GM12878 (cell line): Measurements from ENCODE around the gene ENDOV. TPM values are rescaled to one million over a fixed set of nuclear protein-coding genes. Genes with fewer than 3 reads are reported as not detected.

Source experiments
- CBX5 ChIP-seq: sonication (generic); IDR thresholded peaks from 2 replicates; pipeline ENCODE4 v1.6.1; 2016; ENCODE audit warnings: low read depth, moderate library complexity, mild to moderate bottlenecking, inconsistent platforms
- DPF2 ChIP-seq: fragments of 450-650 bp; IDR thresholded peaks from 2 replicates; pipeline ENCODE4 v1.6.1; 2017; ENCODE audit warnings: mild to moderate bottlenecking
- ESRRA ChIP-seq: IDR thresholded peaks from 2 replicates; pipeline ENCODE4 v1.6.1; 2012; ENCODE audit warnings: mild to moderate bottlenecking, low read length, improper control_type of control experiment
- FOS ChIP-seq: IDR thresholded peaks from 3 replicates; pipeline ENCODE4 v1.6.1; 2011; ENCODE audit warnings: borderline replicate concordance; ENCODE audit not compliant: insufficient read length; ENCODE audit errors: extremely low read depth
- HDAC6 ChIP-seq: fragments of 200-600 bp; sonication (generic); IDR thresholded peaks from one replicate; pipeline ENCODE4 v1.8.0; 2017; ENCODE audit warnings: antibody characterized with exemption; ENCODE audit not compliant: unreplicated experiment
- JUND ChIP-seq: IDR thresholded peaks from 2 replicates; pipeline ENCODE4 v1.6.1; 2012; ENCODE audit warnings: low read depth, mild to moderate bottlenecking, low read length, improper control_type of control experiment, moderate library complexity
- NR2C1 ChIP-seq: fragments of 450-650 bp; IDR thresholded peaks from 2 replicates; pipeline ENCODE4 v1.6.1; 2017; ENCODE audit warnings: antibody characterized with exemption, mild to moderate bottlenecking, moderate library complexity
- POLR2AphosphoS5 ChIP-seq: IDR thresholded peaks from 2 replicates; pipeline ENCODE4 v1.6.1; 2011; ENCODE audit warnings: mild to moderate bottlenecking, low read length, inconsistent platforms
- SPI1 ChIP-seq: IDR thresholded peaks from 2 replicates; pipeline ENCODE4 v1.6.1; 2011; ENCODE audit warnings: low read depth, mild to moderate bottlenecking, low read length, moderate library complexity, borderline replicate concordance; ENCODE audit not compliant: insufficient read depth
- WRNIP1 ChIP-seq: IDR thresholded peaks from 2 replicates; pipeline ENCODE4 v1.6.1; 2011; ENCODE audit warnings: low read depth, low read length, improper control_type of control experiment, borderline replicate concordance
- ZNF24 ChIP-seq: fragments of 450-650 bp; IDR thresholded peaks from 2 replicates; pipeline ENCODE4 v1.6.1; 2017; ENCODE audit warnings: antibody characterized with exemption, mild to moderate bottlenecking
- ZNF622 ChIP-seq: fragments of 450-650 bp; IDR thresholded peaks from 2 replicates; pipeline ENCODE4 v1.6.1; 2017; ENCODE audit warnings: mild to moderate bottlenecking, inconsistent platforms
- ZSCAN29 ChIP-seq: fragments of 450-650 bp; IDR thresholded peaks from 2 replicates; pipeline ENCODE4 v1.6.1; 2017; ENCODE audit warnings: mild to moderate bottlenecking, moderate library complexity
- polyA plus RNA-seq, 11 experiments: library from polyadenylated mRNA; depleted of rRNA in 4 of 11; unstranded in 6 of 11; stranded (reverse) in 5 of 11; fragments of >200 nt; fragmentation: Nextera tagmentation in 4 of 11; fragmentation: Illumina TruSeq in 1 of 11; extraction: Ambion mirVana in 4 of 11; extraction: Trizol in 1 of 11; gene quantifications; 1 replicate in 1 of 11; 2 replicates in 10 of 11; pipeline versions ENCODE4 v1.2.1 to v1.2.3, GENCODE V29; 2011 to 2016; ENCODE audit warnings: inconsistent platforms in 2 of 11, missing spikeins in 2 of 11, low read depth in 1 of 11
- total RNA-seq, 4 experiments: library from RNA; depleted of rRNA in 3 of 4; stranded (reverse); fragments of >200 nt in 3 of 4; fragmentation: Illumina TruSeq in 1 of 4; extraction: Trizol in 1 of 4; gene quantifications; 2 replicates each; pipeline versions ENCODE4 v1.2.1 to v1.2.3, GENCODE V29; 2013 to 2021
- TF ChIP-seq, protein P1 (sequence below): fragments of 150-350 bp; IDR thresholded peaks from 2 replicates; pipeline ENCODE4 v1.6.1; 2014; ENCODE audit warnings: mild to moderate bottlenecking, low read depth, low read length
- TF ChIP-seq, protein P2 (sequence below): fragments of 450-650 bp; IDR thresholded peaks from 2 replicates; pipeline ENCODE4 v1.6.1; 2017; ENCODE audit warnings: low read depth, mild to moderate bottlenecking, moderate library complexity
- TF ChIP-seq, protein P3 (sequence below): fragments of 450-650 bp; IDR thresholded peaks from 2 replicates; pipeline ENCODE4 v1.6.1; 2017; ENCODE audit warnings: antibody characterized with exemption, mild to moderate bottlenecking, moderate library complexity
- TF ChIP-seq, protein P4 (sequence below): IDR thresholded peaks from 2 replicates; pipeline ENCODE4 v1.6.1; 2012; ENCODE audit warnings: improper control_type of control experiment, low read depth, low read length; ENCODE audit not compliant: insufficient replicate concordance

Gene ENDOV
- total and polyA plus RNA-seq, 10 of the 15 experiments (the other 5 are each of a cell fraction or from before 2014, with no cell fraction given): 0.63 to 11.9 (median 8.1) TPM

DNA sequence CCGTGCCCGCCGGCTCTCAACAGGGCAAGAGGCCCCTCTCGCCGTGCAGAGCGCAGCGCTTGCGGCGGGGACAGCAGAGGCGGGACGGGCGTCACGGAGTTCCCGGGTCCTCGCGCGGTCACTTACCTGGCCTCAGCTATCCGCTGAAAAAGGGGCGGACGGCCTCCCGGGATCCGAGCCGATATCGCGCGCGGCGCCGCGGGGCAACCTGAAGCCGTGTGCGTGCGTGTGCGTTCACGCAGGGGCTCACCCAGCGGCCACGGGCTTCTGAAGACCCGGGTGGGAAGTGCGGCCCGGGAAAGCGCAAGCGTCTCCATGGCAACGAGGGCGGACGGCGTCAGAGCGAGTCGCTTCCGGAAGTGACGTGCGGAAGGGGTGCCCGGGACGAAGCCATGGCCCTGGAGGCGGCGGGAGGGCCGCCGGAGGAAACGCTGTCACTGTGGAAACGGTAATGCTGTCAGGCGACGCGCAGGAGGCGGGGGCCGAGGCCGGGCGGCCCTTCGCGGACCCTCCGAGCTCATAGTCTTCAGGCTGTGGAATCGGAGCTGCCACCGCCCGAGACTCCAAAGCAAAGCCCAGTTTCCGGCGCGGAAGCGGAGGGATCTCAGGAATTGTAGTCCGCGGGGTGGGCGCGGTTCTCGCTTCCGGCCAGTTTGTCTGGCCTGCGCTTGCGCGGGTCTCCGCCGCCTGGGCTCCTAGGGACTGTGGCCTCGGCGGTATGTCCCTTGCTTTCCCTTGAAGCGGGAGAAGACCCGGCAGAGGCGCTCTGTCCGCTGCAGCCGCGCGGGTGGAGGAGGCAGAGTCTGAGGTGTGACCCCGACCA is at the start of gene ENDOV (continued):
- TF ChIP-seq SPI1 (peak; percentile 64), ESRRA (no peak), ZSCAN29 (no peak), DPF2 (peak; percentile 80; the same call in 1 of the 2 replicates), JUND (no peak), FOS (no peak), ZNF24 (no peak), CBX5 (no peak), NR2C1 (peak; percentile 59), WRNIP1 (no peak), HDAC6 (no peak), POLR2AphosphoS5 (peak; percentile 77; the same call in 1 of the 2 replicates), ZNF622 (no peak)
- TF ChIP-seq, protein P1, sequence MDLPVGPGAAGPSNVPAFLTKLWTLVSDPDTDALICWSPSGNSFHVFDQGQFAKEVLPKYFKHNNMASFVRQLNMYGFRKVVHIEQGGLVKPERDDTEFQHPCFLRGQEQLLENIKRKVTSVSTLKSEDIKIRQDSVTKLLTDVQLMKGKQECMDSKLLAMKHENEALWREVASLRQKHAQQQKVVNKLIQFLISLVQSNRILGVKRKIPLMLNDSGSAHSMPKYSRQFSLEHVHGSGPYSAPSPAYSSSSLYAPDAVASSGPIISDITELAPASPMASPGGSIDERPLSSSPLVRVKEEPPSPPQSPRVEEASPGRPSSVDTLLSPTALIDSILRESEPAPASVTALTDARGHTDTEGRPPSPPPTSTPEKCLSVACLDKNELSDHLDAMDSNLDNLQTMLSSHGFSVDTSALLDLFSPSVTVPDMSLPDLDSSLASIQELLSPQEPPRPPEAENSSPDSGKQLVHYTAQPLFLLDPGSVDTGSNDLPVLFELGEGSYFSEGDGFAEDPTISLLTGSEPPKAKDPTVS: no peak
- TF ChIP-seq, protein P2, sequence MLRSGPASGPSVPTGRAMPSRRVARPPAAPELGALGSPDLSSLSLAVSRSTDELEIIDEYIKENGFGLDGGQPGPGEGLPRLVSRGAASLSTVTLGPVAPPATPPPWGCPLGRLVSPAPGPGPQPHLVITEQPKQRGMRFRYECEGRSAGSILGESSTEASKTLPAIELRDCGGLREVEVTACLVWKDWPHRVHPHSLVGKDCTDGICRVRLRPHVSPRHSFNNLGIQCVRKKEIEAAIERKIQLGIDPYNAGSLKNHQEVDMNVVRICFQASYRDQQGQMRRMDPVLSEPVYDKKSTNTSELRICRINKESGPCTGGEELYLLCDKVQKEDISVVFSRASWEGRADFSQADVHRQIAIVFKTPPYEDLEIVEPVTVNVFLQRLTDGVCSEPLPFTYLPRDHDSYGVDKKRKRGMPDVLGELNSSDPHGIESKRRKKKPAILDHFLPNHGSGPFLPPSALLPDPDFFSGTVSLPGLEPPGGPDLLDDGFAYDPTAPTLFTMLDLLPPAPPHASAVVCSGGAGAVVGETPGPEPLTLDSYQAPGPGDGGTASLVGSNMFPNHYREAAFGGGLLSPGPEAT: peak; percentile 90
- TF ChIP-seq, protein P3, sequence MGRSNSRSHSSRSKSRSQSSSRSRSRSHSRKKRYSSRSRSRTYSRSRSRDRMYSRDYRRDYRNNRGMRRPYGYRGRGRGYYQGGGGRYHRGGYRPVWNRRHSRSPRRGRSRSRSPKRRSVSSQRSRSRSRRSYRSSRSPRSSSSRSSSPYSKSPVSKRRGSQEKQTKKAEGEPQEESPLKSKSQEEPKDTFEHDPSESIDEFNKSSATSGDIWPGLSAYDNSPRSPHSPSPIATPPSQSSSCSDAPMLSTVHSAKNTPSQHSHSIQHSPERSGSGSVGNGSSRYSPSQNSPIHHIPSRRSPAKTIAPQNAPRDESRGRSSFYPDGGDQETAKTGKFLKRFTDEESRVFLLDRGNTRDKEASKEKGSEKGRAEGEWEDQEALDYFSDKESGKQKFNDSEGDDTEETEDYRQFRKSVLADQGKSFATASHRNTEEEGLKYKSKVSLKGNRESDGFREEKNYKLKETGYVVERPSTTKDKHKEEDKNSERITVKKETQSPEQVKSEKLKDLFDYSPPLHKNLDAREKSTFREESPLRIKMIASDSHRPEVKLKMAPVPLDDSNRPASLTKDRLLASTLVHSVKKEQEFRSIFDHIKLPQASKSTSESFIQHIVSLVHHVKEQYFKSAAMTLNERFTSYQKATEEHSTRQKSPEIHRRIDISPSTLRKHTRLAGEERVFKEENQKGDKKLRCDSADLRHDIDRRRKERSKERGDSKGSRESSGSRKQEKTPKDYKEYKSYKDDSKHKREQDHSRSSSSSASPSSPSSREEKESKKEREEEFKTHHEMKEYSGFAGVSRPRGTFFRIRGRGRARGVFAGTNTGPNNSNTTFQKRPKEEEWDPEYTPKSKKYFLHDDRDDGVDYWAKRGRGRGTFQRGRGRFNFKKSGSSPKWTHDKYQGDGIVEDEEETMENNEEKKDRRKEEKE: no peak
- TF ChIP-seq, protein P4, sequence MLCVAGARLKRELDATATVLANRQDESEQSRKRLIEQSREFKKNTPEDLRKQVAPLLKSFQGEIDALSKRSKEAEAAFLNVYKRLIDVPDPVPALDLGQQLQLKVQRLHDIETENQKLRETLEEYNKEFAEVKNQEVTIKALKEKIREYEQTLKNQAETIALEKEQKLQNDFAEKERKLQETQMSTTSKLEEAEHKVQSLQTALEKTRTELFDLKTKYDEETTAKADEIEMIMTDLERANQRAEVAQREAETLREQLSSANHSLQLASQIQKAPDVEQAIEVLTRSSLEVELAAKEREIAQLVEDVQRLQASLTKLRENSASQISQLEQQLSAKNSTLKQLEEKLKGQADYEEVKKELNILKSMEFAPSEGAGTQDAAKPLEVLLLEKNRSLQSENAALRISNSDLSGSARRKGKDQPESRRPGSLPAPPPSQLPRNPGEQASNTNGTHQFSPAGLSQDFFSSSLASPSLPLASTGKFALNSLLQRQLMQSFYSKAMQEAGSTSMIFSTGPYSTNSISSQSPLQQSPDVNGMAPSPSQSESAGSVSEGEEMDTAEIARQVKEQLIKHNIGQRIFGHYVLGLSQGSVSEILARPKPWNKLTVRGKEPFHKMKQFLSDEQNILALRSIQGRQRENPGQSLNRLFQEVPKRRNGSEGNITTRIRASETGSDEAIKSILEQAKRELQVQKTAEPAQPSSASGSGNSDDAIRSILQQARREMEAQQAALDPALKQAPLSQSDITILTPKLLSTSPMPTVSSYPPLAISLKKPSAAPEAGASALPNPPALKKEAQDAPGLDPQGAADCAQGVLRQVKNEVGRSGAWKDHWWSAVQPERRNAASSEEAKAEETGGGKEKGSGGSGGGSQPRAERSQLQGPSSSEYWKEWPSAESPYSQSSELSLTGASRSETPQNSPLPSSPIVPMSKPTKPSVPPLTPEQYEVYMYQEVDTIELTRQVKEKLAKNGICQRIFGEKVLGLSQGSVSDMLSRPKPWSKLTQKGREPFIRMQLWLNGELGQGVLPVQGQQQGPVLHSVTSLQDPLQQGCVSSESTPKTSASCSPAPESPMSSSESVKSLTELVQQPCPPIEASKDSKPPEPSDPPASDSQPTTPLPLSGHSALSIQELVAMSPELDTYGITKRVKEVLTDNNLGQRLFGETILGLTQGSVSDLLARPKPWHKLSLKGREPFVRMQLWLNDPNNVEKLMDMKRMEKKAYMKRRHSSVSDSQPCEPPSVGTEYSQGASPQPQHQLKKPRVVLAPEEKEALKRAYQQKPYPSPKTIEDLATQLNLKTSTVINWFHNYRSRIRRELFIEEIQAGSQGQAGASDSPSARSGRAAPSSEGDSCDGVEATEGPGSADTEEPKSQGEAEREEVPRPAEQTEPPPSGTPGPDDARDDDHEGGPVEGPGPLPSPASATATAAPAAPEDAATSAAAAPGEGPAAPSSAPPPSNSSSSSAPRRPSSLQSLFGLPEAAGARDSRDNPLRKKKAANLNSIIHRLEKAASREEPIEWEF: no peak
